Activated T-cell treated with anti-CD3 and anti-CD28 coated beads, Interleukin-2, amount 50 U/mL, for 72 hours (primary cell): ENCODE data around the gene RUSF1. TPM values are rescaled to one million over a fixed set of nuclear protein-coding genes. Genes with fewer than 3 reads are reported as not detected.
A peak's percentile ranks its signal among the peaks of the same experiment; 100 is the strongest.
"Not testable (repeated sequence)": the region's sequence is repeated elsewhere in the genome, so short reads cannot be mapped to it uniquely, and the experiment has no call there.

Experiments
- ATAC-seq, 2 donors: fragments of 150-1000 bp; cut with Tn5 transposase; replicated peaks in 1 of 2; 2 replicates each; pipeline ENCODE4 v1.10.0; 2021; ENCODE audit warnings: moderate library complexity in 2 of 2, mild to moderate bottlenecking in 1 of 2
- DNase-seq, 2 donors: peaks; one replicate each; pipeline ENCODE4 v3.0.0; 2021 to 2022; ENCODE audit warnings: mixed read lengths in 1 of 2
- H3K27ac Mint-ChIP-seq: one replicate; pipeline ENCODE4 v1.8.0; 2022; ENCODE audit warnings: mild to moderate bottlenecking, moderate library complexity, mixed read lengths
- H3K27me3 Mint-ChIP-seq: one replicate; pipeline ENCODE4 v1.8.0; 2022; ENCODE audit warnings: low read depth, mixed read lengths
- H3K36me3 Mint-ChIP-seq, 2 donors: one replicate each; pipeline ENCODE4 v1.8.0; 2022; ENCODE audit warnings: mixed read lengths in 2 of 2, mild to moderate bottlenecking in 1 of 2; ENCODE audit not compliant: insufficient read depth in 2 of 2
- H3K4me1 Mint-ChIP-seq: one replicate; pipeline ENCODE4 v1.8.0; 2022; ENCODE audit warnings: low read depth, mixed read lengths
- H3K4me3 Mint-ChIP-seq, 2 donors: one replicate each; pipeline ENCODE4 v1.8.0; 2022; ENCODE audit warnings: mild to moderate bottlenecking in 2 of 2, mixed read lengths in 2 of 2, moderate library complexity in 2 of 2
- H3K9me3 Mint-ChIP-seq, 2 donors: one replicate each; pipeline ENCODE4 v1.8.0; 2022; ENCODE audit warnings: mixed read lengths in 2 of 2
- total RNA-seq, 2 donors: library from RNA; stranded (reverse); gene quantifications; one replicate each; pipeline ENCODE4 v1.2.3, GENCODE V29; 2022

RUSF1 gene
- total RNA-seq, 2 donors from 2014 or later = 46.8 to 57.4 TPM

- H3K27me3 Mint-ChIP-seq = peaks cover 4% of the 10 kb centered on the region
- H3K4me3 Mint-ChIP-seq = peak overlapping the region; percentile 31 to 55
- no peak for ATAC-seq
- H3K27ac Mint-ChIP-seq = no peak overlapping the region
- H3K36me3 Mint-ChIP-seq = no peaks in the 10 kb centered on the region
- H3K4me1 Mint-ChIP-seq = peaks cover 11% of the 10 kb centered on the region
- H3K9me3 Mint-ChIP-seq = no peaks in the 10 kb centered on the region
- peak in 1 of 2 donors; percentile 6 for DNase-seq
Measured at GRCh38 chr16:31529108-31529936, 21.1 kb upstream of the RUSF1 start.

GRCh38 chr16:31528523-31529107 lies 20.4 kb upstream of the RUSF1 start:
- ATAC-seq (no peak), DNase-seq (no peak)
- H3K27ac Mint-ChIP-seq = no peak overlapping the region
- no peaks in the 10 kb centered on the region for H3K9me3 Mint-ChIP-seq
- H3K4me3 Mint-ChIP-seq = peak overlapping the region; percentile 31 to 55
- no peaks in the 10 kb centered on the region for H3K27me3 Mint-ChIP-seq
- H3K36me3 Mint-ChIP-seq = no peaks in the 10 kb centered on the region
- H3K4me1 Mint-ChIP-seq = peaks cover 11% of the 10 kb centered on the region

GRCh38 chr16:31527734-31528274 lies 19.6 kb upstream of the RUSF1 start, which contains the start of gene AHSP:
Gene AHSP, plus strand, starts transcription at chr16:31527900. Its CDS starts 240 bp downstream, at chr16:31528140.
- H3K36me3 Mint-ChIP-seq = no peaks in the 10 kb centered on the region
- no peak within 1 kb of the TSS for H3K27ac Mint-ChIP-seq
- H3K4me3 Mint-ChIP-seq = peak within 1 kb of the TSS; percentile 31 to 55
- DNase-seq (no peak), ATAC-seq (no peak)
- H3K9me3 Mint-ChIP-seq = no peaks in the 10 kb centered on the region
- H3K4me1 Mint-ChIP-seq = peaks cover 11% of the 10 kb centered on the region
- H3K27me3 Mint-ChIP-seq = no peaks in the 10 kb centered on the region

GRCh38 chr16:31525113-31525512 lies 16.9 kb upstream of the RUSF1 start:
- H3K9me3 Mint-ChIP-seq = no peaks in the 10 kb centered on the region
- H3K27me3 Mint-ChIP-seq = no peaks in the 10 kb centered on the region
- no peak overlapping the region for H3K4me3 Mint-ChIP-seq
- no peak overlapping the region for H3K27ac Mint-ChIP-seq
- DNase-seq (no peak), ATAC-seq (no peak)
- peaks cover 11% of the 10 kb centered on the region for H3K4me1 Mint-ChIP-seq
- H3K36me3 Mint-ChIP-seq = no peaks in the 10 kb centered on the region

DNA sequence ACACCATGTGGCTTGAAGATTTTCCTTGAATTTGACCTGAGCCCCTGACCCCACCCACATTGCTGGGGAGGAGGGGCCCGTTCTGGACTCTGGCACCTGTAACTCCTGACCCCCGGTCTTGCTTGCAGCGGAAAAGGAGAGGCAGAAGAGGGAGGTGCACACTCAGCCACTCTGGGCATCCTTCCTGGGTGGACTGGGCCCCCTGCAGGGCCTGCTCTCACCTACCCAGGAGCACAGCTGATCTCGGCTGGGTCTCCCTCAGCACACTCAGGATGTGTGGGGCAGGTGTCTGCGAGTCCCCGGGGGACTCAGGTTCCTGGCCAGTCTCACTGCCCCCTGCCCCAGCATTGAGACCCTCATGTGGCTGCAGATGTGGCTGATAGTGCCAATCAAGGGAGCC lies 15.6 kb upstream of the RUSF1 start:
- not testable (repeated sequence) for H3K4me1 Mint-ChIP-seq, ATAC-seq, H3K27ac Mint-ChIP-seq, H3K27me3 Mint-ChIP-seq, DNase-seq, H3K4me3 Mint-ChIP-seq, H3K9me3 Mint-ChIP-seq, H3K36me3 Mint-ChIP-seq

DNA sequence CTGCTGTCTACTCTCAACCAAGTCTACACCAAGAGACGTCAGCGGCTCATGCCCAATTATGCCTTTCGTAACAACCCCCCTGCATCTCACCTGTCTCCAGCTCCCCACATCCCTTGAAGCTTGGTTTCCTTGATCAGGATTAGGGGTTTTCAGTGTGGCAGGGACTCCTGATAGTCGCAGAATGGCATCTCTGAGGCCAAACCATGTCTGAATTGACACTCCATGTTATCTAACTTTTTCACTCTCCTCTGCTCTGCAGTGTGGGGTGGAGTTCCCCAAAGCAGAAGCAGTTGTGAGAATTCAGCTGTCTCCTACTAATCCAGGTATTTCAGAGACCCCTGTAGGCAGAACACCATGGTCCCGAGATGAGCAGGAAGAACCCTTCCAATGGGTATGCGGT lies 13.9 kb upstream of the RUSF1 start:
- no peaks in the 10 kb centered on the region for H3K27me3 Mint-ChIP-seq
- no peak for ATAC-seq
- H3K9me3 Mint-ChIP-seq = no peaks in the 10 kb centered on the region
- no peaks in the 10 kb centered on the region for H3K36me3 Mint-ChIP-seq
- H3K27ac Mint-ChIP-seq = no peak overlapping the region
- no peak for DNase-seq
- no peaks in the 10 kb centered on the region for H3K4me1 Mint-ChIP-seq
- H3K4me3 Mint-ChIP-seq = no peak overlapping the region

DNA sequence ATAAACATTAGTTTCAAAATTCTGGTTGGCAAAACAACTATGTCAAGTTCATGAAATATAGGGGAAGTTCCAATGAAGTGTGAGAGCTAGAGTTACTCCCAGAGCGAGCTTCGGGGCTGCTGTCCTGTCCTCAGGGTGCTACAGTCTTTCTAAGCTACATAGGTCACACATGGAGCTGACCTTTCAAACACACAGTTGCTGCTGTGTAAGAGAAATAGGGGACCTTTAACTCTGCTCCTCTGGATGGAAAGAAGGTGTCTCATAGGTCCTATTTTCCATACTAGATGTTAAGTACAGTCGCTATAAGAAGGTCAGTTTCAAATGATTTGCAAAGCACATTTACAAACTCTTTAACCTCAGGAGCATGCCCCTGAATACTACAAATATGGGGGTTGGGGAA lies 13.2 kb upstream of the RUSF1 start:
- Mint-ChIP-seq H3K4me1 (no peaks in the 10 kb centered on the region), H3K4me3 (no peak overlapping the region), H3K36me3 (no peaks in the 10 kb centered on the region), H3K27ac (no peak overlapping the region), H3K27me3 (no peaks in the 10 kb centered on the region), H3K9me3 (peaks cover 0 to 2% of the 10 kb centered on the region in 2 donors)
- DNase-seq = no peak
- ATAC-seq = no peak

- no peaks in the 10 kb centered on the region for H3K36me3 Mint-ChIP-seq
- no peaks in the 10 kb centered on the region for H3K4me1 Mint-ChIP-seq
- ATAC-seq (no peak), DNase-seq (no peak)
- no peaks in the 10 kb centered on the region for H3K27me3 Mint-ChIP-seq
- no peak overlapping the region for H3K27ac Mint-ChIP-seq
- H3K9me3 Mint-ChIP-seq = peaks cover 0 to 2% of the 10 kb centered on the region in 2 donors
- H3K4me3 Mint-ChIP-seq = no peak overlapping the region
Measured at GRCh38 chr16:31519759-31520431, 11.7 kb upstream of the RUSF1 start.

DNA sequence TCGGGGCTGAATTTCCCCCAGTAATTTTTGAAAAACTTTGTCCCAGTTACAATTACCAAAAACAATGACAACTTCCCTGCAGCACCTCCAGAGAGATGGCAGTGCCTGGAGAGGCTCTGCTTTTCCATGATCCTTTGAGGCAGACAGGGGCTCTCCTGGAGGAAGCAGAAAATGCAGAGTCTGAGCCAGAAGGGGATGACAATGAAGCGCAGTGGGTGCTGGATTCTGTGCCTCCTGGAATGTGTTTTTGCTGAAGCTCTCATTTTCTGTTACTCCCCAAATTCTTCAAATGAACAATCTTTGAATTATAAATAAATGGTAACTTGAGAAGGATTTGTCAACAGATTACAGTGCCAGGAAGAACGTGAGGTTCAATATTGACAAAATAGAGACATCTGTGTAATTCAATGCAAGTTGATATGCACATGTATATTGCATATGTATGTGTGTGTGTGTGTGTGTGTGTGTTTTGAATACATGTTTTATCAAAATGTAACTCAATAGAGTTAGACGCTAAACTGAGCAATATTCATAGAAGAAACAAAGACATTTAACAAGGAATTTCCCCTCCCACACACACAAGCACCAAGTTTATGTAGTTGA lies 9.7 kb upstream of the RUSF1 start:
- Mint-ChIP-seq H3K9me3 (peaks cover 0 to 2% of the 10 kb centered on the region in 2 donors), H3K27ac (no peak overlapping the region), H3K4me1 (no peaks in the 10 kb centered on the region), H3K27me3 (no peaks in the 10 kb centered on the region), H3K4me3 (no peak overlapping the region), H3K36me3 (no peaks in the 10 kb centered on the region)
- no peak for ATAC-seq
- no peak for DNase-seq

DNA sequence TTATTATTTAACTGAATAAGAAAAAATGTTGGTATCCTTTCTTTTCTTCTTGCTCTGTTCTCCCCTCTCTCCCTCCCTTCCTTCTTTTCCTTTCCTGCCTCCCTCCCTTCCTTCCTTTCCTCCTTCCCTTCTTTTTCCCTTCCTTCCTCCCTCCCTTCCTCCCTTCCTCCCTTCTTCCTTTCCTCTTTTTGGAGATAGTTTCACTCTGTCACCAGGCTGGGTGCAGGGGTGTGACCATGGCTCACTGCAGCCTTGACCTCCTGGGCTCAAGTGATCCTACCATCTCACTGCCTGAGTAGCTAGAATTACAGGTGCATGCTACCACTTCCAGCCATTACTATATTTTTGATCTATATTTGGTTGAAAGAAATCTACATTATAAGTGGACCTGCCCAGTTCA lies 5.7 kb upstream of the RUSF1 start:
- peaks cover 0 to 1% of the 10 kb centered on the region in 2 donors for H3K36me3 Mint-ChIP-seq
- no peaks in the 10 kb centered on the region for H3K27me3 Mint-ChIP-seq
- no peak for DNase-seq
- peaks cover 2% of the 10 kb centered on the region in 2 donors for H3K9me3 Mint-ChIP-seq
- no peak overlapping the region for H3K4me3 Mint-ChIP-seq
- no peak for ATAC-seq
- no peak overlapping the region for H3K27ac Mint-ChIP-seq
- peaks cover 18% of the 10 kb centered on the region for H3K4me1 Mint-ChIP-seq

- Mint-ChIP-seq H3K9me3 (peaks cover 2% of the 10 kb centered on the region in 2 donors), H3K27me3 (no peaks in the 10 kb centered on the region), H3K36me3 (peaks cover 0 to 4% of the 10 kb centered on the region in 2 donors), H3K4me1 (peaks cover 24% of the 10 kb centered on the region), H3K4me3 (no peak overlapping the region), H3K27ac (no peak overlapping the region)
- ATAC-seq = no peak
- no peak for DNase-seq
Measured at GRCh38 chr16:31513126-31513525, 4.9 kb upstream of the RUSF1 start.

DNA sequence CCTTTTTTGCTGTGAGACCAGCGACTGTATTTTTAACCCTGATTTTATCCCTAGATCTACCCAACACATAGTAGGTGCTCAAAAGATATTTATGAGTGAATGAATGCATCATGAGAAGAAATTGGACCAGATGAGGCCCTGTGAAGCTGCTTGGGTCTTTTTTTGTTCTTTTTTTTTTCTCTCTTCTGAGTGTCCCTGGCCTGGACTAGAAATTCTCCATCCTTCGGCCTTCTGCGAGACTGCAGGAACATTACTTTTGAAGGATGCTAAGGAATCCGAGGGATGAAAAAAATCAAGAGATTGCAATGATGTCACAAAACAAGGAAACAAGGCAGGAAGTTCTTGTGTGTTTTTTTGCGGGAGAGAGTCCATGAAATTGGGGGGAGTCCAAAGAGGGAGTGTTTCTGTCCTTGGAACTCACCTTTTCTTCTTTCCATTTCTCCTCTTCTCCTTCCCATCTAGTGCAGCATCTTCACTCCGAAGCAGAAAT lies 560 bp upstream of the RUSF1 start:
- peaks cover 52% of the 10 kb centered on the region for H3K4me1 Mint-ChIP-seq
- H3K27ac Mint-ChIP-seq = peak overlapping the region; percentile 87
- H3K36me3 Mint-ChIP-seq = peaks cover 2 to 7% of the 10 kb centered on the region in 2 donors
- peaks cover 0 to 2% of the 10 kb centered on the region in 2 donors for H3K9me3 Mint-ChIP-seq
- H3K27me3 Mint-ChIP-seq = no peaks in the 10 kb centered on the region
- DNase-seq (no peak), ATAC-seq (no peak)
- H3K4me3 Mint-ChIP-seq = peak overlapping the region; percentile 93 to 99

GRCh38 chr16:31507617-31507928 lies 618 bp downstream of the RUSF1 start:
- peaks cover 0 to 2% of the 10 kb centered on the region in 2 donors for H3K9me3 Mint-ChIP-seq
- peaks cover 52% of the 10 kb centered on the region for H3K4me1 Mint-ChIP-seq
- peaks cover 2 to 7% of the 10 kb centered on the region in 2 donors for H3K36me3 Mint-ChIP-seq
- H3K27ac Mint-ChIP-seq = peak overlapping the region; percentile 97
- DNase-seq = no peak
- H3K4me3 Mint-ChIP-seq = peak overlapping the region; percentile 93 to 99
- no peaks in the 10 kb centered on the region for H3K27me3 Mint-ChIP-seq
- no peak for ATAC-seq
